Parathyroid adenoma (tissue), 2 donors: ENCODE measurements around the gene CCDC89.

Experiments
- H2AFZ ChIP-seq: fragments of 300-600 bp; sonication (generic); one replicate; pipeline ENCODE4 v1.7.0; 2017; ENCODE audit warnings: antibody characterized with exemption, mild to moderate bottlenecking
- H3K27ac ChIP-seq: fragments of 300-600 bp; sonication (generic); one replicate; pipeline ENCODE4 v1.7.0; 2017
- H3K27me3 ChIP-seq: fragments of 300-600 bp; sonication (generic); one replicate; pipeline ENCODE4 v1.7.0; 2017; ENCODE audit warnings: low read length; ENCODE audit not compliant: control insufficient read depth, insufficient read depth
- H3K36me3 ChIP-seq: fragments of 300-600 bp; sonication (generic); one replicate; pipeline ENCODE4 v1.7.0; 2017; ENCODE audit warnings: low read length; ENCODE audit not compliant: control insufficient read depth, insufficient read depth
- H3K4me1 ChIP-seq: fragments of 300-600 bp; sonication (generic); one replicate; pipeline ENCODE4 v1.7.0; 2017; ENCODE audit warnings: control low read depth
- H3K4me2 ChIP-seq: fragments of 300-600 bp; sonication (generic); one replicate; pipeline ENCODE4 v1.7.0; 2017; ENCODE audit warnings: low read length
- H3K4me3 ChIP-seq: fragments of 300-600 bp; sonication (generic); one replicate; pipeline ENCODE4 v1.7.0; 2017; ENCODE audit warnings: low read depth, low read length
- H3K79me2 ChIP-seq: fragments of 300-600 bp; sonication (generic); one replicate; pipeline ENCODE4 v1.7.0; 2017; ENCODE audit warnings: control low read depth
- H3K9ac ChIP-seq: fragments of 300-600 bp; sonication (generic); one replicate; pipeline ENCODE4 v1.7.0; 2017; ENCODE audit warnings: mild to moderate bottlenecking
- H3K9me3 ChIP-seq: fragments of 300-600 bp; sonication (generic); one replicate; pipeline ENCODE4 v1.7.0; 2017; ENCODE audit warnings: low read length; ENCODE audit not compliant: control insufficient read depth
- TF ChIP-seq, protein P1 (sequence below): fragments of 300-600 bp; sonication (generic); IDR thresholded peaks from one replicate; pipeline ENCODE4 v1.7.0; 2017; ENCODE audit warnings: antibody characterized with exemption, mild to moderate bottlenecking
- donor health status: primary hyperparathyroidism.

The CCDC89 gene

DNA sequence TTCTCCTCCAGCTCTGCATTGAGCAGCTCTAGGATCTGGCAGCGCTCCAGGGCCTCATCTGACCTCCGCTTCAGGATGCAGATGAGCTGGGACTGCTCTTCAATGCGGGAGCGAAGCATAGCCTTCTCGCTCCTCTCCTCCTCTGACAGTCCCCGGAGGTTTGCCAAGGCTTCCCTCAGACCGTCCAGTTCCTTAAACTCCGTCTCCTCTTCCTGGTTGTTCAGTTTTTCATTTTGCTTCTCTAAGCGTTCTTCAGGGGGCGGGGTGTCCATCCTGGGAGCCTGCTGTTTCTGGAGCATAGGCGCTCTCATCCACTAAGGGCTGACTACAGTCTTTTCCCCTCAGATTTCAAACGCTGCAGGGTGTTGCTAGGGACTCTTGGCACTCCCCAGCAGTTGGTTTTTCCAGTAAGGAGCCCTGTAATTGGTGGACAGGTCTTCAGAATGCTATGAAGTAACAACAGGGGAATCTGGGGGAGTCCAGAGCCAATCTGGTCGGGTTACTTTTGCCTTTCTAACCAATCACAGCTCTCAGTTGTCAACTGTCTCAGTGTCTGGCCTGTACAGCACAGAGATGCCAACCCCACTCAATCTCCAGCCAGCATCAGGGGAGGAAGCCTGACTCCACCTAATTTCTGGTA is at the start of gene CCDC89:
Gene CCDC89 (minus strand): TSS at position 376 of the 640 bp plus-strand sequence. CDS start 65 bp downstream, at position 311.
- H3K4me3 ChIP-seq = no peak within 1 kb of the TSS
- no peak within 1 kb of the TSS for H3K9ac ChIP-seq
- no peak within 1 kb of the TSS for H2AFZ ChIP-seq
- no peaks in the 10 kb centered on the region for H3K9me3 ChIP-seq
- H3K4me1 ChIP-seq = no peaks in the 10 kb centered on the region
- H3K4me2 ChIP-seq = no peak within 1 kb of the TSS
- TF ChIP-seq, protein P1, sequence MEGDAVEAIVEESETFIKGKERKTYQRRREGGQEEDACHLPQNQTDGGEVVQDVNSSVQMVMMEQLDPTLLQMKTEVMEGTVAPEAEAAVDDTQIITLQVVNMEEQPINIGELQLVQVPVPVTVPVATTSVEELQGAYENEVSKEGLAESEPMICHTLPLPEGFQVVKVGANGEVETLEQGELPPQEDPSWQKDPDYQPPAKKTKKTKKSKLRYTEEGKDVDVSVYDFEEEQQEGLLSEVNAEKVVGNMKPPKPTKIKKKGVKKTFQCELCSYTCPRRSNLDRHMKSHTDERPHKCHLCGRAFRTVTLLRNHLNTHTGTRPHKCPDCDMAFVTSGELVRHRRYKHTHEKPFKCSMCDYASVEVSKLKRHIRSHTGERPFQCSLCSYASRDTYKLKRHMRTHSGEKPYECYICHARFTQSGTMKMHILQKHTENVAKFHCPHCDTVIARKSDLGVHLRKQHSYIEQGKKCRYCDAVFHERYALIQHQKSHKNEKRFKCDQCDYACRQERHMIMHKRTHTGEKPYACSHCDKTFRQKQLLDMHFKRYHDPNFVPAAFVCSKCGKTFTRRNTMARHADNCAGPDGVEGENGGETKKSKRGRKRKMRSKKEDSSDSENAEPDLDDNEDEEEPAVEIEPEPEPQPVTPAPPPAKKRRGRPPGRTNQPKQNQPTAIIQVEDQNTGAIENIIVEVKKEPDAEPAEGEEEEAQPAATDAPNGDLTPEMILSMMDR = no peak
- no peaks in the 10 kb centered on the region for H3K36me3 ChIP-seq
- H3K27ac ChIP-seq = no peak within 1 kb of the TSS
- no peaks in the 10 kb centered on the region for H3K79me2 ChIP-seq
- no peaks in the 10 kb centered on the region for H3K27me3 ChIP-seq

DNA sequence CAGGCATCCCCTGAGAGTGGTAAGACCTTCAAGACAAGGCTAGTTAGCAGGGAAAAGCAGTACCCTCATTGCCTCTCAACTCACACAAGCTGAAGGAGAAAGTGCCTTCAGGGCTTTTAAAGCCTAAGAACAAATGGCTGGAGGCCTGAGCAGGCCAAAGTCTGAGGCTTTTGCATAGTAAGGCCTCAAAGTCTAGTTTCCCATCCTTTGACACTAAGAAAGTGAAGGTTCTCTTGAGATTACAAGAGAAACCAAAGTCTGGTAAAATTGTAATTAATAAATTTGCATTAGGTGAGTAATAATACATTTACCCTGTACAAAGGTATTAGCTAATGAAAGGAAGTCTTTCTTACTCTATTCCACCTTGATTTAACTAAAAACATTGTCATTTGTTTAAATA is 47.0 kb upstream of the CCDC89 start:
- no peaks in the 10 kb centered on the region for H3K36me3 ChIP-seq
- H3K79me2 ChIP-seq = no peaks in the 10 kb centered on the region
- no peak overlapping the region for H3K4me3 ChIP-seq
- no peak overlapping the region for H3K9ac ChIP-seq
- H2AFZ ChIP-seq = no peak overlapping the region
- no peaks in the 10 kb centered on the region for H3K4me1 ChIP-seq
- H3K27me3 ChIP-seq = no peaks in the 10 kb centered on the region
- H3K4me2 ChIP-seq = no peak overlapping the region
- no peak overlapping the region for H3K27ac ChIP-seq
- no peaks in the 10 kb centered on the region for H3K9me3 ChIP-seq
- TF ChIP-seq, protein P1 = no peak

DNA sequence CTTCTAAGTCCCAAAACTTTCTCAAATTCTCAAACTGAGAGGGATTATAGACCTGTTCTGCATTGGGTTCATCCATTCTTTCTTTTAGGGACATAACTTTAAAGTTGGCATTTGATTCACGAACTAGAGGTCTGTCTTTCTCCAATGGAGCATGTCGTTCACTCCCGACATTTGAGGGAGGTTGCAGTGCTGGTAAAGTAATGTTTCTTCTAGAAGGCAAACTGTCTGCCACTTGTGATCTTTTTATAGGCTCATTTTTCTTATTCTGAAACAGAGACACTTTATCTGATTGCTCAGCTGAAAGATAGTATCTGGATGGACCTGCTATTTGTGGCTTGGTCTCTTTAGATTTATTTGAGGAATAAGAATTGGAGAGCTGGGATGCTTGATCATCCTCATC is 40.4 kb upstream of the CCDC89 start:
- no peaks in the 10 kb centered on the region for H3K4me1 ChIP-seq
- no peak overlapping the region for H3K4me2 ChIP-seq
- no peaks in the 10 kb centered on the region for H3K27me3 ChIP-seq
- H3K9ac ChIP-seq = no peak overlapping the region
- no peak overlapping the region for H3K27ac ChIP-seq
- H3K9me3 ChIP-seq = no peaks in the 10 kb centered on the region
- H3K36me3 ChIP-seq = no peaks in the 10 kb centered on the region
- H3K79me2 ChIP-seq = no peaks in the 10 kb centered on the region
- no peak overlapping the region for H3K4me3 ChIP-seq
- TF ChIP-seq, protein P1 = no peak
- H2AFZ ChIP-seq = no peak overlapping the region

- Histone ChIP-seq H3K9ac (no peak overlapping the region), H3K9me3 (no peaks in the 10 kb centered on the region), H3K27me3 (no peaks in the 10 kb centered on the region), H3K4me3 (no peak overlapping the region), H3K27ac (no peak overlapping the region), H3K36me3 (no peaks in the 10 kb centered on the region), H3K4me2 (no peak overlapping the region), H2AFZ (no peak overlapping the region), H3K79me2 (no peaks in the 10 kb centered on the region), H3K4me1 (no peaks in the 10 kb centered on the region)
- TF ChIP-seq, protein P1 = no peak
Measured at GRCh38 chr11:85725510-85726258, 39.7 kb upstream of the CCDC89 start.
